ENCODE results near the gene DVL3.

DNA sequence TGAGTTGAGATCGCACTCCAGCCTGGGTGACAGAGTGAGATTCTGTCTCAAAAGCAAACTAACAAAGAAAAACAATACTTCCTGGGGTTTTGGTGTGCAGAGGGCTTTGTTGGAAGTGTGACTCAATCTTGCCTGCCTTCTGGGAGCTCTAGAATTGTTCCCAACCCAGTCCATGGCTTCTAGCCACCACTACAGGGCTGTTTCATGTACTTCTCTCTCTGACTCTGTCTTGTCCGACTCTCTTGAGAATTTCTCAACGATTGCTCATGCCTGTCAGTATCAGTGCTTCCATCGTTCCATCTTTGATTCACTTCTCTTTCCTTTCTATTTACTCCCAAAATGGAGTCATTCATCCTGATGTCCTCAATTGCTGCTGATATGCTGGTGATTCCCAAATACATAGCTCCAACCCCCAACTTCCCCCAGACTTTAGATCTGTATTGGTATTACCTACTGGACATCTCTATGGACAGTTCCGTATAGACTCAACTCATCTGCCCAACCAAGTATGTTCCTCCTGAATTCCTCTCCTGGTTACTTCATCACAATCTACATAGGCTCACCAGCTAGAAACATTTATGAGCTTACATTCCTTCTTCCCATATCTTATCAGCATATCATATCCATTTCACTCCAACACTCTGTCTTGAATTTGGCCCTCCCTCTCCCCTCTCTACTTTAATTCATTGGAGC is 17.6 kb downstream of the DVL3 start:
- TF ChIP-seq, protein P1, sequence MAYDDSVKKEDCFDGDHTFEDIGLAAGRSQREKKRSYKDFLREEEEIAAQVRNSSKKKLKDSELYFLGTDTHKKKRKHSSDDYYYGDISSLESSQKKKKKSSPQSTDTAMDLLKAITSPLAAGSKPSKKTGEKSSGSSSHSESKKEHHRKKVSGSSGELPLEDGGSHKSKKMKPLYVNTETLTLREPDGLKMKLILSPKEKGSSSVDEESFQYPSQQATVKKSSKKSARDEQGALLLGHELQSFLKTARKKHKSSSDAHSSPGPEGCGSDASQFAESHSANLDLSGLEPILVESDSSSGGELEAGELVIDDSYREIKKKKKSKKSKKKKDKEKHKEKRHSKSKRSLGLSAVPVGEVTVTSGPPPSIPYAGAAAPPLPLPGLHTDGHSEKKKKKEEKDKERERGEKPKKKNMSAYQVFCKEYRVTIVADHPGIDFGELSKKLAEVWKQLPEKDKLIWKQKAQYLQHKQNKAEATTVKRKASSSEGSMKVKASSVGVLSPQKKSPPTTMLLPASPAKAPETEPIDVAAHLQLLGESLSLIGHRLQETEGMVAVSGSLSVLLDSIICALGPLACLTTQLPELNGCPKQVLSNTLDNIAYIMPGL (CRISPR knock-in tag; IDR thresholded peaks at IDR 0.05; ENCODE audit: borderline replicate concordance) = no peak
- TF ChIP-seq HDAC2 (IDR thresholded peaks at IDR 0.05) (no peak), SMC3 (IDR thresholded peaks at IDR 0.05) (no peak), CEBPB (IDR thresholded peaks at IDR 0.05) (no peak), MYC (IDR thresholded peaks at IDR 0.05; ENCODE audit: borderline replicate concordance, low read length) (no peak), ESRRA (IDR thresholded peaks at IDR 0.05; ENCODE audit: borderline replicate concordance, low read length) (no peak), JUNB (IDR thresholded peaks at IDR 0.05) (no peak), JUN (IDR thresholded peaks at IDR 0.05) (no peak), MAZ (IDR thresholded peaks at IDR 0.05; ENCODE audit: borderline replicate concordance, low read depth, low read length) (no peak)
- TF ChIP-seq, protein P2, sequence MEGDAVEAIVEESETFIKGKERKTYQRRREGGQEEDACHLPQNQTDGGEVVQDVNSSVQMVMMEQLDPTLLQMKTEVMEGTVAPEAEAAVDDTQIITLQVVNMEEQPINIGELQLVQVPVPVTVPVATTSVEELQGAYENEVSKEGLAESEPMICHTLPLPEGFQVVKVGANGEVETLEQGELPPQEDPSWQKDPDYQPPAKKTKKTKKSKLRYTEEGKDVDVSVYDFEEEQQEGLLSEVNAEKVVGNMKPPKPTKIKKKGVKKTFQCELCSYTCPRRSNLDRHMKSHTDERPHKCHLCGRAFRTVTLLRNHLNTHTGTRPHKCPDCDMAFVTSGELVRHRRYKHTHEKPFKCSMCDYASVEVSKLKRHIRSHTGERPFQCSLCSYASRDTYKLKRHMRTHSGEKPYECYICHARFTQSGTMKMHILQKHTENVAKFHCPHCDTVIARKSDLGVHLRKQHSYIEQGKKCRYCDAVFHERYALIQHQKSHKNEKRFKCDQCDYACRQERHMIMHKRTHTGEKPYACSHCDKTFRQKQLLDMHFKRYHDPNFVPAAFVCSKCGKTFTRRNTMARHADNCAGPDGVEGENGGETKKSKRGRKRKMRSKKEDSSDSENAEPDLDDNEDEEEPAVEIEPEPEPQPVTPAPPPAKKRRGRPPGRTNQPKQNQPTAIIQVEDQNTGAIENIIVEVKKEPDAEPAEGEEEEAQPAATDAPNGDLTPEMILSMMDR (IDR thresholded peaks at IDR 0.05) = no peak

Measured in A549 (cell line).